Brain microvascular endothelial cell (primary cell): ENCODE measurements around the gene MRPL14.

ENCODE experiments used
- DNase-seq: peaks from one replicate; pipeline ENCODE4 v3.0.0-alpha.2; 2020
- H3K27ac ChIP-seq: fragments of 250-450 bp; sonication (Bioruptor Pico); 2 replicates; pipeline ENCODE4 v1.5.1; 2020; ENCODE audit warnings: mild to moderate bottlenecking, moderate library complexity
- H3K27me3 ChIP-seq: fragments of 250-450 bp; sonication (Bioruptor Pico); replicated peaks from 2 replicates; pipeline ENCODE4 v1.5.1; 2020; ENCODE audit warnings: mild to moderate bottlenecking
- H3K36me3 ChIP-seq: fragments of 250-450 bp; sonication (Bioruptor Pico); replicated peaks from 2 replicates; pipeline ENCODE4 v1.5.1; 2020; ENCODE audit warnings: mild to moderate bottlenecking
- H3K4me3 ChIP-seq: 2 replicates; pipeline ENCODE4 v1.5.1; 2011; ENCODE audit warnings: low read depth, mild to moderate bottlenecking, control low read depth, low read length, moderate library complexity
- CTCF ChIP-seq: IDR thresholded peaks from 2 replicates; pipeline ENCODE4 v1.5.1; 2011; ENCODE audit warnings: low read depth, mild to moderate bottlenecking, moderate library complexity, low read length, control low read depth, inconsistent platforms; ENCODE audit errors: missing control alignments
- in situ Hi-C: cut with HindIII; loops from 2 replicates; pipeline ENCODE4 v1.10.0; 2017; ENCODE audit warnings: low sequenced_read_pairs, low pct_ligation_motif_present

MRPL14 gene

GRCh38 chr6:44152109-44152461, 24.8 kb upstream of the MRPL14 start:
- in situ Hi-C loops: no loop called here
- Histone ChIP-seq H3K27ac (no peak overlapping the region), H3K36me3 (peaks cover 20% of the 10 kb centered on the region), H3K27me3 (no peaks in the 10 kb centered on the region), H3K4me3 (no peak overlapping the region)
- TF ChIP-seq CTCF: no peak
- no peak for DNase-seq

DNA sequence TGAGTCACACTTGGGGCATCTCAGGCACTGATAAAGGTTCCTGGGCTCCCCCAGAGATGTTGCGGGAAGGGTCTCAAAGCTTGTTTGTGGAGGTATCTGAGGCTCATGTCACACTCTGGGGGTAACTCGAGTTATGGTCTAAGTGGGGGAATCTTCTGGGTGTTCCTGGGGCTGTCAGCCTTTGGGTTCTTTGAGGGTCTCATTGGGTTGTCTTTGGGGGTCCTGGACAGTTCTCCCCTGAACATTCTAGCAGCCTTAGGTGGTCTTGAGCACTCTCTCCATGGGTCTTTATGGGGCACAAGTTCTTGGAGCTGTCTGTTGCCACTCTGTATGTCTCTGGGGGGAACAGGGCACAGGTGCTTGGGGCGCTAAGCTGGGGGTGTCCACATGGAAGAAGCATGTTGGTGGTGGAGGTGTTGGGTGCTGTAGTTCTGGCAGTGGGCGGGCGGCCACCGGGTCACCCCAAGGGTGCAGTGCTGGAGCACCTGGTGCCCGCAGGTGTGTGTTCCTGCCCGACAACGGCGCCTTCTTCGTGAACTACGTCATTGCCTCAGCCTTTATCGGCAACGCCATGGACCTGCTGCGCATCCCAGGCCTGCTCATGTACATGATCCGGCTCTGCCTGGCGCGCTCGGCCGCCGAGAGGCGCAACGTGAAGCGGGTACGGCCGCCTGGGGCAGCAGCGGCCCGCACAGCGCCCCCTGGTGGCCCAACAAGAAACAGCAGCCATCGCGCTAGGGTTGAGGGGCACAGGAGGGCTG, 24.3 kb upstream of the MRPL14 start:
- TF ChIP-seq CTCF: peak; percentile 85
- Histone ChIP-seq H3K36me3 (peaks cover 25% of the 10 kb centered on the region), H3K27ac (no peak overlapping the region), H3K27me3 (no peaks in the 10 kb centered on the region), H3K4me3 (no peak overlapping the region)
- peak; percentile 51 for DNase-seq
- in situ Hi-C loops: no loop called here

GRCh38 chr6:44150317-44150917, 23.2 kb upstream of the MRPL14 start:
- Histone ChIP-seq H3K27me3 (no peaks in the 10 kb centered on the region), H3K4me3 (no peak overlapping the region), H3K27ac (no peak overlapping the region), H3K36me3 (peaks cover 30% of the 10 kb centered on the region)
- no peak for DNase-seq
- TF ChIP-seq CTCF: no peak
- in situ Hi-C loops: no loop called here

DNA sequence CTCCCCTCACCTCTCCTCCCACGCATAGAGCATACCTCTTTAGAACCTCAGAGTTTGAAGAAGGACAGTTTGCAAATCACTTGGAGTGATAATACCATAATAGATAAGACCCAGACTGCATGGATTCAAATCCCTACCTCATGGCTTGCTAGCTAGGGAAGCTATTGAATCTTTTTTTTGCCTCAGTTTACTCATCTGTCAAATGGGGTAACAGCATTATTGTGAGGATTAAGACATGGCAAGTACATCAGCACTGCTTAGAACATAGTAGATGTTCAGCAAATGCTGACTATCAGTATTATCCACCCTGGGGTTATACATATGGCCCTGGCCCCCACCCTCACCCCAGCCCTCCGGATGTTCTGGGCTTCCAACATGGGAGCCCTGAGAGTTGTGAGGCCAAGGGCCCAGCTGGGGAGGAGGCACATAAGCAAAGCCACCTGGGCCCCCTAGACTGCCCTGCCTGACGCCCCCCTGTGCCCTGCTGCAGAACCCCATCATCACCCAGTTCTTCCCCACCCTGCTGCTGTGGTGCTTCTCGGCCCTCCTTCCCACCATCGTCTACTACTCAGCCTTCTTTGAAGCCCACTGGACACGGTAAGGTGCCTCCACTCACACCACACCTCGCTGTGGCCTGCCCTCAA, 22.2 kb upstream of the MRPL14 start:
- H3K4me3 ChIP-seq: no peak overlapping the region
- no peaks in the 10 kb centered on the region for H3K27me3 ChIP-seq
- no peak overlapping the region for H3K27ac ChIP-seq
- no peak for DNase-seq
- TF ChIP-seq CTCF: no peak
- in situ Hi-C loops: no loop called here
- peaks cover 32% of the 10 kb centered on the region for H3K36me3 ChIP-seq

DNA sequence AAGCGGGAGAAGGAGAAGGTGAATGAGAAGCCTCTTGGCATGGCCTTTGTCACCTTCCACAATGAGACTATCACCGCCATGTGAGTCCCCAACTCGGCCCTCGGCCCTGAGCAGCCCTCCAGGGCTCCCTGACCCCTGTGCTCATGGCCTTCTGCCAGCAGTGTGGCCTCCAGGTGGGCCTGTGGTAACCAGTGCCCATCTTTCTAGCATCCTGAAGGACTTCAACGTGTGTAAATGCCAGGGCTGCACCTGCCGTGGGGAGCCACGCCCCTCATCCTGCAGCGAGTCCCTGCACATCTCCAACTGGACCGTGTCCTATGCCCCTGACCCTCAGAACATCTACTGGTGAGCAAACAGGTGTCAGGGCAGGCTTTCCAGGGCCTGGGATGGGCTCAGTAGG, 21.1 kb upstream of the MRPL14 start:
- peaks cover 32% of the 10 kb centered on the region for H3K36me3 ChIP-seq
- no peak for DNase-seq
- no peak for TF ChIP-seq CTCF
- no peak overlapping the region for H3K27ac ChIP-seq
- in situ Hi-C loops: no loop called here
- no peak overlapping the region for H3K4me3 ChIP-seq
- no peaks in the 10 kb centered on the region for H3K27me3 ChIP-seq
